Measurements from ENCODE around the gene ACAP3. TPM values are rescaled to one million over a fixed set of nuclear protein-coding genes. Genes with fewer than 3 reads are reported as not detected.

ACAP3 gene
- total and polyA plus RNA-seq, 4 donors = 58.7 to 265 (median 146) TPM

DNA sequence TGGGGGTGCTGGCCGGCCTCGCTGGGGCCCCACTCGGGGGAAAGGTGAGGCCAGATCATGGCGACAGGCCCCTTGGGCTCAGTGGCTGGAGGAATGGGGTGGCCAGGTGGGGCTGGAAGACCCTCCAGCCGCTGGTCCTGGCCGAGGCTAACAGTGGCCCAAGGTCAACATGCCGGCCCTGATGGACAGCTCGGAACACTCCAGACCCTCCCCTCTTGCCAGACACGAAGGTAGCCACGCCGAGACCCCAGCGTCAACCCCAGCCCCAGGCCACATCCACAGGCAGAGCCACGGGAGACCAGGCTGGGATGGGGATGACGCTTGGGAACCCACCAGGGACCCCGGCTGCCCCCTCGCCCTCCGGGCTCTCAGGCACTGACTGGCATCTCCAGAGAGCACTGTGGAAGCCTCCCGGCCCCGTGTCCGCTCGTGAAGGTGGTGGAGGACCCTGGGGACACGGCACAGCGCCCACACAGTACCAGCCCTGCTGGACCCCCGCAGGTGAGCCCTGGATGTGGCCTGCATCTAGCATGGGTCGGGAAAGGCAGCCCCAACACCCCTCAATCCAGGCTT, 60.3 kb downstream of the ACAP3 start:
- 69% methylated on average over 25 of the region's 25 CpGs for WGBS (ENCODE audit: insufficient coverage)
- H3K9me3 ChIP-seq (ENCODE audit: control insufficient read depth, insufficient read depth, low read length) = no peaks in the 10 kb centered on the region
- no peak for DNase-seq (ENCODE audit: low read depth in 4 of 6, low spot score in 6 of 6)
- H3K36me3 ChIP-seq (ENCODE audit: control insufficient read depth, insufficient read depth, low read length) = peaks cover 26% of the 10 kb centered on the region
- H3K4me3 ChIP-seq (ENCODE audit: low read depth, low read length) = no peak overlapping the region
- peaks cover 11% of the 10 kb centered on the region for H3K4me1 ChIP-seq (ENCODE audit: control insufficient read depth, insufficient read depth, low read length)
- peaks cover 27% of the 10 kb centered on the region for H3K27me3 ChIP-seq (ENCODE audit: control insufficient read depth, insufficient read depth, low read length)
- H3K27ac ChIP-seq (ENCODE audit: low read depth, low read length) = no peak overlapping the region

DNA sequence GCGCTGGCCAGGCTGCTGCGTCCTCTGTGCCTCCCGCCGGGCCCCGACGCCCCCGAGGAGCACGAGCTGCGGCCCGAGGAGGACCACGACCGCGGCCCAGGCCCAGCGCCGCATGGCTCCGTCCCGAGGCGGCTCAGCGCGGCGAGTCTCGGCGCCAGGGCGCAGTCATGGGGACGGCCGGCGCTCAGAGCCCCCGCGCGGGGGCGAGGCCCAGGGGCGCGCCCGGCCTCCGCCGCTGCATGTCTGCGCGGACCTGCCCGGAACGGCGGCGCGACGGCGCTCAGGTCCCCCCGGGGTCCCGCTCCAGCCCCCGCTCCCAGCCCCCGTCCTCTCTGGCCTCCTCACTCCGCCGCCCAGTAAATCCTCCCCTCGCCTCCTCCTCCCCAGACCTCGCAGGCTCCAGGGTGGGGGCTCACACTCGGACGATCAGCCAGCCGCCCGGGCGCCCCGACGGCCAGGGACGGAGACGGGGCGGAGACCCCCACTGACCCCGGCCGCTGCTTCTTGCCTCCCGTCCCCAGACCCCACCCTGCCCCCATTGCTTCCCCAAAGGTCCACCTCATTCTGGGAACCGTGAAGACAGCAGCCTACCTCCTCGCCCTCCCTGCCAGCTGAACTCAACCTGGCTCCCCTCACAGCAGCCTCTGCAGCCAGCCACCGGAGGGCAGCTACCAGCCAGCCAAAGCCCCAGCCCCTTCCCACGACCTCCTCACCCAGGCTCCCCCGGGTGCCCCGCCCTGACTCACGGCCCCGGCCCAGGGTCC, 61.0 kb downstream of the ACAP3 start, which contains the start of gene C1QTNF12:
C1QTNF12 (minus strand) TSS at position 146 of the 764 bp plus-strand sequence; CDS start at position 114, 32 bp downstream.
- Histone ChIP-seq H3K9me3 (ENCODE audit: control insufficient read depth, insufficient read depth, low read length) (no peaks in the 10 kb centered on the region), H3K4me1 (ENCODE audit: control insufficient read depth, insufficient read depth, low read length) (peaks cover 11% of the 10 kb centered on the region), H3K27me3 (ENCODE audit: control insufficient read depth, insufficient read depth, low read length) (peaks cover 27% of the 10 kb centered on the region), H3K36me3 (ENCODE audit: control insufficient read depth, insufficient read depth, low read length) (peaks cover 26% of the 10 kb centered on the region), H3K4me3 (ENCODE audit: low read depth, low read length) (no peak within 1 kb of the TSS), H3K27ac (ENCODE audit: low read depth, low read length) (no peak within 1 kb of the TSS)
- WGBS (ENCODE audit: insufficient coverage) = 3% methylated on average over 72 of the region's 74 CpGs
- DNase-seq (ENCODE audit: low read depth in 4 of 6, low spot score in 6 of 6) = no peak

DNA sequence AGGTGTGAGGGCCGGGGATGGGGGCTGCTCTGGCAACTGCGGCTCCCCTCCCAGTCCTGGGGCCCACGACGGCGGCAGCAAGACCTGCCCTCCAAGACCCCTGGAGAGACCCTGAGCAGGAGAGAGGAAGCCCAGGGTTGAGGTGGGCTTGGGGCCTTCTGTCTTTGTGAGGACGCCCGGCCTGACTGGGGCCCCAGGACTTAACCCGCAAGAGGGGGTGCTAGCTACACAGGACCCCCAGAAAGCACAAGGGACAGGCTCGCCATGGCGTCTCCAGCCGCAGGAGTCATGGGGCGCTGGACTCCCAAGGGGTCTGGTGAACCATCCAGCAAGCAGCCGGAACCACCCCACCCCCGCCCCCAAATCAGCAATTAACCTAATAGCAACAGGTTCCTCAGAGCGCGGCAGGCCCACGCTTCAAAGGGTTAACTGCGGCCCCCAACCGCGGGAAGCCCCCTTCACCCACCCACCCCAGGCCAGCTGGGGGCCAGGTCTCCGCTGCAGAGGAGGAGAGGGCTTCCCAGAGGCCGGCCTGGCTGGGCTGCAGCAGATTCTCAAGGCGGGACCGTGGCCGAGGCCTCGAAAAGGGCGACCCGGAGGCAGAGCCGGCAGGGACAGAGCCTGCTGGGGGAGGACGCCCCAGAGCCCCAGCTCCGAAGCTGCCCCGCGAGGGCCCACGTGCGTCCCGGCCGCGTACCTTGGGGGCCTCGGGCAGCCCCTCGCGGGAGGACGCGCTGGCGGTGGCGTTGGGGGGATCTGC, 61.7 kb downstream of the ACAP3 start:
- no peaks in the 10 kb centered on the region for H3K9me3 ChIP-seq (ENCODE audit: control insufficient read depth, insufficient read depth, low read length)
- DNase-seq (ENCODE audit: low read depth in 4 of 6, low spot score in 6 of 6) = no peak
- no peak overlapping the region for H3K4me3 ChIP-seq (ENCODE audit: low read depth, low read length)
- peaks cover 11% of the 10 kb centered on the region for H3K4me1 ChIP-seq (ENCODE audit: control insufficient read depth, insufficient read depth, low read length)
- H3K27me3 ChIP-seq (ENCODE audit: control insufficient read depth, insufficient read depth, low read length) = peaks cover 27% of the 10 kb centered on the region
- H3K27ac ChIP-seq (ENCODE audit: low read depth, low read length) = no peak overlapping the region
- H3K36me3 ChIP-seq (ENCODE audit: control insufficient read depth, insufficient read depth, low read length) = peaks cover 34% of the 10 kb centered on the region
- 21% methylated on average over 37 of the region's 45 CpGs for WGBS (ENCODE audit: insufficient coverage)

DNA sequence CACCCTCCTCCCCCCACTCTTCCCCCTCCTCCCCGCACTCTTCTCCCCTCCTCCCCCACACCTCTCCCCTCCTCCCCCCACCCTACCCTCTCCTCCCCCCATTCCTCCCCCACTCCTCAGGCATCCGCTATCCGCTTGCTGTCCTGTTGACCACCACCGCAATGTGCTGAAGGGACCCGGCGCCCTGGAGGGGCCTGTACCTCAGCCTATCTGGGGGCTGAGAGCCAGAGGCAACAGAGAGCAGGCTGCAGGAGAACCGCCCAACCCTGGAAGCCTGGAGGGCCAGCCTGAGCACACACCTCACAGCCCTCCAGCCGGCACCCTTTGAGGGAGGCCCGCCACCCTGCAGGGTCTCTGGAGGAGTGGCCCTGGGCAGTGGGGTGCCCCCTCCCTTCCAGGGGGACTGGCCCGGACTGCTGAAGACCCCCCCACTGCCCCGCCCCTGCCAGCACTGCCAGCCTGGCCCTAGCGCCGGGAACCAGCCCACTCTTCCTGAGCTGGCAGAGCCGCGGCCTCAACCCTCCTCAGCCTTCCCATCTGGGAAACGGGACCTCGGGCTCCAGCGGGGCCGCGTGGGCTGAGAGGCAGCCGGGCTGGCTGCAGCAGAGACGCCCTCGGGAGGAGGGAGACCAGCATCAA, 62.4 kb downstream of the ACAP3 start:
- no peak overlapping the region for H3K4me3 ChIP-seq (ENCODE audit: low read depth, low read length)
- no peak for DNase-seq (ENCODE audit: low read depth in 4 of 6, low spot score in 6 of 6)
- peaks cover 33% of the 10 kb centered on the region for H3K36me3 ChIP-seq (ENCODE audit: control insufficient read depth, insufficient read depth, low read length)
- no peaks in the 10 kb centered on the region for H3K9me3 ChIP-seq (ENCODE audit: control insufficient read depth, insufficient read depth, low read length)
- H3K4me1 ChIP-seq (ENCODE audit: control insufficient read depth, insufficient read depth, low read length) = peaks cover 11% of the 10 kb centered on the region
- peaks cover 32% of the 10 kb centered on the region for H3K27me3 ChIP-seq (ENCODE audit: control insufficient read depth, insufficient read depth, low read length)
- 75% methylated on average over 19 of the region's 23 CpGs for WGBS (ENCODE audit: insufficient coverage)
- no peak overlapping the region for H3K27ac ChIP-seq (ENCODE audit: low read depth, low read length)

DNA sequence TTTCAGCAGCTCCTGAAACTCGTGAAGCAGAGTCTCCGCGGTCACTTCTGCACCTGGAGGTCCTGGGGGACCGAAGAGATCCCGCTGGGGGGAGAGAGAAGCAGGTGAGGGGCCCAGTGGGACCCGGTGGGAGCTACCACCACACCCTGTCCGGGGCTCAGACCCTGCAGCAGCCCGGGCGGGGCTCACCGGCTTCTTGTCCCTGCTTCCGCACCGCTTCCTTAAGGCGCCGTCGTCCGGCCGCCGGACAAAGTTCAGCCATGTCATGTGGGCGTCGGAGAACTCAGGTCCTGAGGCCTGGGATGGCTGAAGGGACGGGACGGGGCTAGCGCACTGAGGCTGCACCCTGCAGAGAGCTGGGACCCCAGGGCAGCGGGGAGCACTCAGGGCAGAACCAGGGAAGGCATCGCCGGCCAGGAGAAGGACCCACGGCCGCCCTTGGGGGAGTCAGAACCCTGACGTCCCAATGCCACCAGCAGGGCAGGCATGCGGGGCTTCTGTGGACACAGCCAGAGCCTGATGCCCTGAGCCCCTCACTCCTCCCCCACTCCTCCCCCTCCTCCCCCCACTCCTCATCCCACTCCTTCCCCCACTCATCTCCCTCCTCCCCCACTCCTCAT, 63.4 kb downstream of the ACAP3 start:
- Histone ChIP-seq H3K4me1 (ENCODE audit: control insufficient read depth, insufficient read depth, low read length) (peaks cover 20% of the 10 kb centered on the region), H3K9me3 (ENCODE audit: control insufficient read depth, insufficient read depth, low read length) (no peaks in the 10 kb centered on the region), H3K27ac (ENCODE audit: low read depth, low read length) (no peak overlapping the region), H3K27me3 (ENCODE audit: control insufficient read depth, insufficient read depth, low read length) (peaks cover 42% of the 10 kb centered on the region), H3K4me3 (ENCODE audit: low read depth, low read length) (no peak overlapping the region), H3K36me3 (ENCODE audit: control insufficient read depth, insufficient read depth, low read length) (peaks cover 35% of the 10 kb centered on the region)
- WGBS (ENCODE audit: insufficient coverage) = 46% methylated on average over 28 of the region's 30 CpGs
- no peak for DNase-seq (ENCODE audit: low read depth in 4 of 6, low spot score in 6 of 6)

DNA sequence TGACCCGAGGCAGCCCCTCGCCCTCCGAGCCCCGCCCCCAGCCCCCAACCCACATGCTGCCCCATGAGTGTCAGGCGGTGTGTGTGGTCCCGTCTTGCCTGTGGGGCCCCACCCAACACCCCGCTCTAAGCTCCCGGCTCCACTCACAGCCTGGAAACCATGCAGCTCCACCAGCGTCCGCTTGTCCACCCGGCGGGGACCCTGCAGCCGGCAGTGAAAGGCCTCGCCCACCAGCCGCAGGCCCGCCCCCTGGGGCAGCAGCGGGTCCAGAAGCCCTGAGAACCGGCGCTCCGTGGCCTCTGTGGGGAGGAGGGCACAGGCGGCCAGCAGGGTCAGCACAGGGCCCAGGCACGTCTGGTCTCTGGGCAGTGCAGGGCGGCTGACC, 63.9 kb downstream of the ACAP3 start:
- peaks cover 46% of the 10 kb centered on the region for H3K27me3 ChIP-seq (ENCODE audit: control insufficient read depth, insufficient read depth, low read length)
- H3K9me3 ChIP-seq (ENCODE audit: control insufficient read depth, insufficient read depth, low read length) = no peaks in the 10 kb centered on the region
- no peak for DNase-seq (ENCODE audit: low read depth in 4 of 6, low spot score in 6 of 6)
- no peak overlapping the region for H3K4me3 ChIP-seq (ENCODE audit: low read depth, low read length)
- WGBS (ENCODE audit: insufficient coverage) = 38% methylated on average over 22 of the region's 23 CpGs
- no peak overlapping the region for H3K27ac ChIP-seq (ENCODE audit: low read depth, low read length)
- peaks cover 35% of the 10 kb centered on the region for H3K36me3 ChIP-seq (ENCODE audit: control insufficient read depth, insufficient read depth, low read length)
- H3K4me1 ChIP-seq (ENCODE audit: control insufficient read depth, insufficient read depth, low read length) = peaks cover 23% of the 10 kb centered on the region

DNA sequence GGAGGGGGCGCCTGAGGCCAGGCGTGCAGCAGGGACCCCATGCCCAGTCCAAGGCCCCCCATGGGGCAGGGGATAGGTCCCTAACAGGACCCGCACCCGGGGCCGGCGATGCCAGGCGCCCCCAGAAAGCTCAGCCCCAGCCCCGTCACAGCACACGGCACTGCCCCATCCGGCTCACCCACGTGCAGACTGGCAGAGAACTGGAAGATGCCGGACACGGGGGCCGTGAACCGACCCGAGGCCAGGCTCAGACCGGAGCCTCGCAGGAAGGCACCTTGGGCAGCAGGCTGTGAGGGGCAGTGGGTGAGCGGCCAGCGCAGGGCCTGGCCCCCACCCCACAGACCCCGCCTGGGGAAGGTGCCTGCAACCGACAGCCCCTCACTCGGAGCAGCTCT, 64.5 kb downstream of the ACAP3 start:
- peaks cover 27% of the 10 kb centered on the region for H3K4me1 ChIP-seq (ENCODE audit: control insufficient read depth, insufficient read depth, low read length)
- H3K4me3 ChIP-seq (ENCODE audit: low read depth, low read length) = no peak overlapping the region
- H3K27me3 ChIP-seq (ENCODE audit: control insufficient read depth, insufficient read depth, low read length) = peaks cover 51% of the 10 kb centered on the region
- no peaks in the 10 kb centered on the region for H3K9me3 ChIP-seq (ENCODE audit: control insufficient read depth, insufficient read depth, low read length)
- no peak for DNase-seq (ENCODE audit: low read depth in 4 of 6, low spot score in 6 of 6)
- H3K36me3 ChIP-seq (ENCODE audit: control insufficient read depth, insufficient read depth, low read length) = peaks cover 35% of the 10 kb centered on the region
- 90% methylated on average over 23 of the region's 23 CpGs for WGBS (ENCODE audit: insufficient coverage)
- H3K27ac ChIP-seq (ENCODE audit: low read depth, low read length) = no peak overlapping the region

DNA sequence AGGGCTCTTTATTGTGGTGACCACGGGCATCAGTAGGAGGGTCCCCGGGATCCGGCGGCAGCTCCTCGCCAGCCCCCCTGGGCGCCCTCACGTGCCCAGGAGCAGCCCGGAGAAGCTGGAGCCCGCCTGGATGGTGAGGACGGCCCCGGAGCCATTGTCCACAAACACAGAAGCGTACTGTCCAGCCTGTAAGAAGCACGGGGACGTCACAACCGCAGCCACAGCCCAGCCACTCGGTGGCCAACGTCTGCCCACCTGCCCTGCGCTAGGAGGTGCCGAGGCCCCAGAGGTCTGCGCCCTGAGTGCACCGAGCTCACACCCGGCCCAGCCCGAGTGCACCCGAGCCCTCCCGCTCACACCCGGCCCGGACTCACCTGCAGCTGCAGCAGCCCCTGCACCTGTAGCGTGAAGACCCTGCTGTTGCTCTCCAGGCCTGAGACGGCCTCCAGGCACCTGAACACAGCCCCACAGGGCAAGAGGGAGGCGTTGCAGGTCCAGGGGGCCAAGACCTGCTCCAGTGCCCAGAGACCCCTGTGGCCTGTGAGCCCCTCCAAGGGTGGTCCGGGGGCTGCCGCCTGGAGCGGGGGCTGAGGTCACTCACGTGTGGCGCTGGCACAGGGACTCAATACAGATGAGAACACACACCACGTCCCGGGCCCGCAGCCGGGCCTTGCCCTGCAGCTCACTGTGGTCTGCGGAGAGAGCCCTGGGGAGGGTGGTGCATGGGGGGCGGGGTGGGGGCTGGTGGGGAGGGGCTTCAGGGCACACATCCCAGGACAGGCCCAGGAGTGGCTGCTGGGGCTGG, 65.1 kb downstream of the ACAP3 start:
- 82% methylated on average over 35 of the region's 41 CpGs for WGBS (ENCODE audit: insufficient coverage)
- Histone ChIP-seq H3K4me1 (ENCODE audit: control insufficient read depth, insufficient read depth, low read length) (peaks cover 33% of the 10 kb centered on the region), H3K27me3 (ENCODE audit: control insufficient read depth, insufficient read depth, low read length) (peaks cover 53% of the 10 kb centered on the region), H3K27ac (ENCODE audit: low read depth, low read length) (no peak overlapping the region), H3K36me3 (ENCODE audit: control insufficient read depth, insufficient read depth, low read length) (peaks cover 35% of the 10 kb centered on the region), H3K9me3 (ENCODE audit: control insufficient read depth, insufficient read depth, low read length) (no peaks in the 10 kb centered on the region), H3K4me3 (ENCODE audit: low read depth, low read length) (no peak overlapping the region)
- no peak for DNase-seq (ENCODE audit: low read depth in 4 of 6, low spot score in 6 of 6)

Measured in spinal cord (tissue), 10 donors.